Cerebellar cortex (tissue), 1 donor: ENCODE measurements around the gene PAPPA2.
"Not testable (repeated sequence)": the region's sequence is repeated elsewhere in the genome, so short reads cannot be mapped to it uniquely, and the experiment has no call there.

ENCODE experiments used
- DNase-seq: peaks from one replicate; pipeline ENCODE4 v3.0.0-alpha.2; 2015; ENCODE audit warnings: low spot score

PAPPA2 gene

DNA sequence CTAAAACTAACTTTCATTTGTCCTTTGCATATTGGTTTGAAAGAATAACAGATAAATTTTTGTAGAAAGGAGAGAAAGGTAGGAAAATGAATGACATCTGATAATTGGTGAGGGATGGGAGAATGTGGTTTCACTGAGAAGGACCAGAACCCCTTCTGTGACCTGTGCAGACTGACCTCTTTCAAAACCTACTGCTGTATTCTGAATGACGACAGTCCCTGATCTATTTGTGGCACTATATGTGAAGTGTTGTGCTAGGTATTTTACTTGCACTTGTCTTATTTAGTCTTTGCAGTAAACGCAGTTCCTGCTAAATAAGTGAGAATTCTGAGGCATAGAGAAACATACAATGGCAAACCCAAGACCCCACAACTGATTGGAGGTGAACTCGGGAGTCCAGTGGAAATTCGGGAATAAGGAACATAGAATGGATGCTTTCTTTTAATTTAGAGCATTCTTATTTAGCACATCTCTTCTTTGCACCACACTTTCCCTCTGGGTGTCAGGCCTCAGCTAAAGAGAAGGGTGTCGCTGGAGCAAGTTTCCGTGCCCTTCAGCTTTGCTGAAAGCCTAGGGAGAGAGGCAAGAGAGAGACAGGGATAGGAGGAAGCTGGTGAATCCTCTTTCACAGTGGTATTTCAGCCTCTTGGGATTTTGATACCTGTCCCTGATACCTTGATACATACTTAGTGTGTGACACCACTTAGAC lies 230.2 kb downstream of the PAPPA2 start:
- DNase-seq = no peak

DNA sequence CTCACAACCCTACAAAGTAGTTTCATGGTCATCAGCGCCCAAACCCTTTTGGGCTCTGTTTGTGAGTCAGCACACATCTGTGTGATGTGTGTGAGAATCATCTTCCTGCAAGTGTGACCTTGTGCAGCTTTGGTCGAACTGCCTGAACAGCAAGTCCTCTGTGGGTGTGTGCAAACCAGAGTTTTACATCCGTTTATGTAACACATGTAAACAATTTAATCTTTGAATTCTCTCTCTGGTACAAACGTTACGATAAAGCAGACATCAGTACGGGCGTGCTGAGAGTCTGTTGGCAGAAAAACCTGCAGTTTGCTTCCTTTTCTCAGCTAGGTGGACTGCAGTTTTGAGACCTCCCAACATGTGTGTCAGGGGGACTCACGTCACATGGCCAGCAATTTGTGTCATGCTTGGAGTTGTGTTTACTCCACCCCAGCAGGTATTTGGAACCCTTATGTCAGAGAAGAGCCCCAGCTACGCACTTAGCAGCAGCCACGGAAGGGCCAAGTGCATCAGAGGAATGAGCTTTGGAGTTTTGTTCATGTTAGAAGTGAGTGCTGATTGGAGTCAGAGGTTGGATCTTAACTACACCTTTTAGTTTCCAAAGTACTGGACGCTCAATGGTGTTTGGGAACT lies 230.8 kb downstream of the PAPPA2 start:
- DNase-seq = no peak

DNA sequence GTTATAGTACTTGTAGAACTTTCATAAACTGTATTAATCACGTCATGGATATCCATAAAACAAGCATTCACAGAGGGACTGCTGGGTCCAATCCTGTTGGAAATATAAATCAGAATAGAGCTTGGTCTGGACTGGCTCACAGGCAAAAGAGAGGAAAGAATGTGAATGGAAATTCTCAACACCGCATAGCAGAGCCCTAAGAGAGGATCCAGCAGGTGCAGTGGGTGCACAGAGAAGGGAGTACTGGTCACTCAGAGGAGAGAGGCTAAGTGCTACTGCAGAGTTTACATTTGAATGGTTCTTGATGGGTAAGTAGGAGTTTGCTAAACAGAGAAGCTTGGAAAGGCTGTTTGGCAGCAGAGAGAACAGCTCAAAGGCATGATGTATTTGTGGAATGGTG lies 231.7 kb downstream of the PAPPA2 start:
- no peak for DNase-seq

DNA sequence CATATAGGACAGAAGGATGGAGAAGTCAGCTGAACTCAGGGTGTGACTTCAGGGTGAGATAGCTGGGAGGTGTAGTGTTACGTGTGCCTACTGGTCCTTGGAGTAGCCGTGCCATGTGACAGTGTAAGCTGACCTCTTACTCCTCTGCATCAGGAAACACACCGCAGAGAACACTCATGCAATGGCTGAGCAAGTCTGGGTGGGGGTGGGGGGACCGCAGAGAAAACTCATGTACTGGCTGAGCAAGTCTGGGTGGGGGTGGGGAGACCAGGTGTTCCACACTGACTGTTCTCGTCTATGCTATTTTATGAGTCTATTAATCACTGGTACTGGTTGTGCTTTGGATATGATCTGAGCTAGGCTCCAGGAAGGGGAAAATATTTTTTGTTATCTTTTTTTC lies 233.1 kb downstream of the PAPPA2 start:
- DNase-seq = no peak

DNA sequence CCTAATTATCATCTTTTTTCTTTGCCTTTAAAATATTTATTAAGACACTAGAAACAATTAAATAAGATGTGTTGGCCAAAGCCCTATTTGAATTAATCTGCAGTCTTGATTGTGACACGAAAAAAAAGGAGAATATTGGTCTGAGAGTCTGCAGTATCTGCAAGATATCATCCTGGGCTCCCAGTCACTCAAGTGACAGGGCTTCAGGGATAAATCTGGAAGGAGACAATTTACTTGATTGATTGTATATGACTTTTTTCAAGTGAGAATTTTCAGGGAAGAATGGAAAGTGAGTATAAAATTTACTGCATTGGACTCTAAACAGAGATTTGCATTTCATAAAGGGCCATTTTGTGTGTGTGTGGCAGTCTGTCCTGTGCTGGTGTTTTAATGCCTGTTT lies 233.7 kb downstream of the PAPPA2 start:
- DNase-seq = no peak

DNA sequence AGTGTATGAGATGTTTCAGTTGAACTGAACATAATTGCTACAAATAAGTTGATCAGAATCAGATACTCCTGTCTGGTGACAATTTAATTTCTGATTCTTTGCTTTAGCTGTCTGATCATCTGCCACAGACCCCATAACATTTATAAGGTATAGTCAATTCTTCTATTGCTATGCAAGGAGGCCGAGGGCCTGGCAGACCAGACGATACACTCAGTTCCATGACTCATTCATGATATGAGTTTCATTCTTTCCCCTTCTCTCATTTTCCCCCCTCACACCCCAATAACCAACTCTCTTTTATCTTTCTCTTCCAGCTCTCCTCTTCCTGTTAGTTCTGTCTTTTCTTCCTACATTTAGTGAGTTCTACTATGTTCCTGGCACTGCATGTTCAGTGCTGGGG lies 236.8 kb downstream of the PAPPA2 start:
- DNase-seq = no peak

DNA sequence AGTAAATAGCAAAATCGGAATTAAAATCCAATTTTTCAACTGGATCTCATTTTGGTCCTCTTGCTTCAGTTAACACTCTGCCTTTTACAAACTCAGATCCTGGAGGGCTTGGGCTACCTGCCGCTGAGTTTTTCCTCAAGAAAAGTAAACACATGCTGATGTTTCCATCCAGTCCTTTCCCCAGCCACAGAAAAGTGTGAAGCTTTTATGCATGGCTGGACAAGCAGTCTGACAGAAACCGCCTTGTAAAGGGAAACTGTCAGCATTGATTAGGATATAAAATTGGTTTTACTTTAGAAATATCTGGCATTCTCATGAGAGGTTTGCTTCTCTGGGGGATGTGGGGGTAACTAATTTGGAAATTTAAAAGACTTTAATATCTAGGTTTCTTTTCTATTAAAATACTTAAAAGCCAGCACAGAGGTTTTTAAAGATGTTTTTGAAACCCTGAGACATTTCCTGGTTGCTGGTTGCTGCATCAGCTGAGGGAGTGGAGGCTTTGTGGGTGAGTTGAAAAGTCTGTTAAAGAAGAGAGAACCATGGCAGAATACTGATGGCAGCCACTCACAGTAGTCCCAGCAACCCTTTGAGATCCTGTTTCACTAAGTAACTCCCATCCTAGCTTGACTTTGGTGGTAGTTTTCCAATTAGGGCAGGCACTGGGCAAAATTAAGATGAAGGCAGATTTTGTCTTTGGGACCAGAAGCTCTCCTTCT lies 238.3 kb downstream of the PAPPA2 start:
- DNase-seq = no peak

DNA sequence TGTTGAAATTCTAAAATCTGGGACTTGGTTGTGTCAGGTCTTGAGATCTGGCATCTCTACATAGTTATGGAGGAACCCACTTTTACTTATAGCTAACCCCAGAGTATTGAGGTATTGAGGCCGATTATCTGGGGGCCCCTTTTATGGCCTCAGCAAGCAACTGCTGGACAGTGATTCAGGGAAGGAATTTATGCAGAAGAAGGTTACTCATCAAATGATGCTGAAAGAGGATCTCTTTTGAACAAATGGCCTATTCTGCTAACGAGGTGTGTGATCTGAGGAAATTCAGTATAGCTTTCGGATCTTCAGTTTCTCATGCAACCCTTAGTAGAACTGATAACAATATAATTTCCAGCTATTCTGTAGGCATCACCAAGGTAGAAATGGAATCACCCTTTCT lies 239.9 kb downstream of the PAPPA2 start:
- no peak for DNase-seq

DNA sequence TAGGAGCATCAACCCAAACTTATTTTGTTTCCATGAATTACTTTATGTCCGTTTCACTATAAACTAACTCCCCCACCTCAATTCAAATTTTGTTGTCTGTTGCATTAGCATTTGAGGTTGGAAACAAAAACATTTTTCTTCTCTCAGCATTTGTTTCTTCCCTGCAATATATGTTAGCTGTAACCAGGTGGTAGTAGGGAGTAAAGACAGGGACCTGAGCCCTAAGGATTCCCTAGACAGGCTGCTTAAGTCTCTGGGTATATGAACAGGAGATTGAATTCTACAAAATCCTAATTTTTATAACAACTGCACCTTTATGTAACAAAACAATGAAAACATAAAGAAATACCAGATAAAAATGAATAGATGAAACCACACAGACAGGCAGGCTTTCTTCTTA lies 242.6 kb downstream of the PAPPA2 start:
- no peak for DNase-seq

DNA sequence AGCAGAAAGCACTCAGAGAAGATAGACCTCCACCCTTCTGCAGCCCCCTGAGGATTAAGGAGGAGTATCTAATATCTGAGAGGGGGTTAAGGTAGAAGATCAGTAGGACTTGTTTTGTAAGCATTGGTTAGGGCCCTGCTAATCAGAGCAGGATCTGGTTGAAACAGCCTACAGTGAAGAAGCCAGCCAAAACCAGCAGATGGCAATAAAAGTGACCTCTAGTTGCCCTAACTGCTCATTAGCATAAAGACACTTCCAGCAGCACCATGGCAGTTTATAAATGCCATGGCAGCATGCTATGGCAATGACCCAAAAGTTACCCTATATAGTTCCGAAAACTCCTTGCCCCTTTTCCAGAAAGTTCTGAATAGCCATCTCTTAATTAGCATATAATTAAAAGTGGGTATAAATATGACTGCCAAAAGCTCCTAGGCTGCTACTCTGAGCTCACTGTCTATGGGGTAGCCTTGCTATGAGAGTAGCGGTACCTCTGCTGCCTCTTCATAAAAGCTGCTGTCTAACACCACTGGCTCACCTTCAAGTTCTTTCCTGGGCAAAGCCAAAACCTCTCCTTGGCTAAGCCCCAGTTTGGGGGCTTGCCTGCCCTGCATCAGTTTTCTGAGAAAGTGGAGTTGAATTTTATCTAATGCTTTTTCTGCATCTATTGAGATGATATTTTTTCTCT lies 254.2 kb downstream of the PAPPA2 start:
- peak; percentile 84 for DNase-seq

DNA sequence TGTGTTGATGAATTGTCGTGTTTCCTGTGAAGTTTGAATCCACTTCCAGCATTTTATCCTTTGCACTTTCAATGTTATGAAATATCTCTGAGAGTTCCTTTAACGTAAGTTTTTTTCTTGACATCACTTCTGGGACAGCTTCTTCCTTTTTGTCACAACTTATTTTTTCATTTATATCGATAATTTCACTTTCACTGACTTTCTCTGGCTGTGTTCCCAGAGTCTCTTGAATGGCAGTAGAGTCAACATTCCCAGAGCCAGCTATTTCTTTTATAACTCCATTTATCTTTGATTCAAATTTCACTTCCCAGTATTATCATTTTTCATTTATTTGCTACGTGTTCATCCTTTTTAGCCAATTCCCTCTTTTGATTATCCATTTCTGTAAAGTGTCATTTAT lies 256.5 kb downstream of the PAPPA2 start:
- DNase-seq = no peak

DNA sequence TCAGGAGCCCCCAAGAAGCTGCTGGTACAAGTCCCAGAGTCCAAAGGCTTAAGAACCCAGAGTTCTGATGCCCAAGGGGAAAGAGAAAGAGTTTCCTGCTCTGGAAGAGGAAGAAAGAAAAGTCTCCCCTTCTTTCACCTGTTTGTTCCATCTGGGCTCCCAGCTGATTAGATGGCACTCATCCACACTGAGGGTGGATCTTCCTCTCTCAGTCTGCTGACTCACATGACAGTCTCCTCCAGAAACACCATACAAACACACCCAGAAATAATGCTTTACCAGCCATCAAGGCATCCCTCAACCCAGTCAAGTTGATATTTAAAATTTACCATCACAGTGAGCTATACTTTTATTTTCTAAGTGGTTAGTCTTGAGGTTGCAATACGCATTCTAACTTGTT lies 257.9 kb downstream of the PAPPA2 start:
- peak; percentile 65 for DNase-seq

DNA sequence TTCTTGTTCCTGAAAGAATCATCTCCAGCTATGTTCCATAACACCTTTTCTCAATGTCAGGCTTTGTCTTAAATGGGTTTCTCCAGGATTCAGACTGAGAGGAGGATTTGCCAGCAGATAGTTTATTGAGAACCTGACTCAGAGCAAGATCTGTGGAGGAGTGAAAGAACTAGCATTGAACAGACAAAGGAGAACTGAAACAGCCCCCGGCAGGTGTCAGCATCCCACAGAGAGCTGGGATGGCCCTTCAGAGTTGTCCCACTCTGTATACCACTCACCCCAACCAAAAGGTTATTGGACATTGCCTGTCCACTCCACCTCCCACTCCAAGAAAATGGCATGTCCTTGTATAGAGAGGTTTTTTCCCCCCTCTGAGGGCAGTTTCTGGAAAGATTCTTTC lies 270.7 kb downstream of the PAPPA2 start:
- no peak for DNase-seq

DNA sequence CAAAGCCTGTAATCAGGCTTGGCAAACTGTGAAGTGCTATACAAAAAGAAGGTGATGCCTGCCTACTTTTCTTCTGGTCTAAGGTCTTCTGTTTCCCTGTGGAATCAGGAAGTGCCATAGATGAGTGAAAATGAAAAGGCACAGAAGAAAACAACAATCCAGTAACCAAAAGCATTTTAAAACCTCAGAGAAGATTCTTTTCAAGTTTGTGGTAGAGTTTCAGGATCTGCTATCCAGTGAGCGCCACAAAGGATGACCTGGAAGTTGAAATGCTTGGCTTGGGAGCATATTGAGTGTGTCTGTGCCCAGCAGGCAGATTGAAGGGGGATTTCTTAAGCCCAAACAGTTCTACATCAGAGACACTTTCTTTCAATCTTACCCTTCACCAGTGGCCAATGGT lies 272.2 kb downstream of the PAPPA2 start:
- DNase-seq = no peak

DNA sequence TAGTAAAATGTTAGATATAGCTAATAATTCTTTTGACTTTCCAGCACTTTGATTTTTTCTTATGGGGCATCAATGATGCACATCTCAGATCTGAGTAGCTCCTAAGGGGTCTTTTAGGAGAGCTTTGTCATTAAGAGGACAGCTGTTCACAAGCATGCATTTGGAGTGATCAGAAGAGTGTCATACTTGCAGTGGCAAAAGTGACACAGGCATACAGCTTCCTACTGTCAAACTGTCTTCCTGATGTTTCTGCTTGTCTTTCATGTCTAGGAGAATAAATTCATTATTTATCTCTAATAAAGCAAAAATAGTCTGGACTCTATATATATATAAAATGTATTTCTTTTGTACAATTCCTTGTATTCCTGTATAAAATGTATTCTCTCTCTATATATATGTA lies 273.0 kb downstream of the PAPPA2 start:
- DNase-seq = no peak

DNA sequence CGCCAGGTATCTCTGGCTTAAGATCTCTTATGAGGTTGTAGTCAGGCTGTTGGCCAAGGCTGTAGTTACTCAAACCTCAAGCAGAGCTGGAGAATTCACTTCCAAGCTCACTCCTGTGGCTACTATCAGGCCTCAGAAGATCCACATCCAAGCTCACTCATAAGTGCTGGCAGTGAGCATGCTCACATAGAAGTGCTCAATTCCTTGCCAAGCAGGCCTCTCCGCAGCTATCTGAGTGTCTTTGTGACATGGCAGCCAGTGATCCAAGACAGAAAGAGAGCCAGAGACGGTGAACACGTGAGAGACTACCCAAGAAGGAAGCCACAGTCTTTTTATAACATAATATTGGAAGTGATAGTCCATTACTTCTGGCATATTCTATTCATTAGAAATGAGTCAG lies 278.2 kb downstream of the PAPPA2 start:
- DNase-seq = no peak

DNA sequence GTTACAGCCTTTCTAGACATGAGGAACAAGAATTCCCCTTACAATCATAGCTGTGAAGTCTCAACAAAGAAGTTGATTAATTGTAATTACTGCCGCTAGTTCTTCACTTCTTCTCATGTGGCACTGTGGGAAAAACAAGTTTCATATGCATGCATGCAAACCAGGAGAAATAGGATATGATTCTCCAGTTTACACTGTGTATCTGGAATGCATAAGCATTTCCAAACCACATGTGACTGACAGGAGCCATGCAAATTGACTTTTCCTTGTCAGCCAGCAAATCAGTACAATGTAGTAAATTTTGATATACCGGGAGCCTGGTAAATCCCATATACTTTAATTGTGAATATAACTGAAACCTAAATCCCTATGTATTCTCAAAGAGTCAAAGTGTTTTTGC lies 279.3 kb downstream of the PAPPA2 start:
- DNase-seq = no peak

DNA sequence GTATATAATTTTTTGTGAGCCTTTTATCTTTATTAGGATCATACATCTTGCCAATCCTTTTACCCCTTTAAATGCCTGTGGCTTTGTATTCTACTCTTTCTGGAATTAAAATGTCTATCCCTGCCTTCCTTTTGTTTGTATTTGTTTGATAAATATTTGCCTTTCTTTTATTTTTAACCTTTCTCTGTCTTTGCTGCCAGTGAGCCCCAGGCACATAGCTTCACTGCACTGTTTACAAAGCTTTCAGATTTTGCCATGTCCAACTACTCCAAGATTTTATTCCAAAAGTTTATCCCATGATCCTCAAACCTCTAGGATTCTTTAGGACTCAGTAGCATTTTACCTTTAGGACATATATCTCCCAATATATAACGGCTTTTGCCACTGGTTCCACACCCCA lies 281.2 kb downstream of the PAPPA2 start:
- DNase-seq = no peak

DNA sequence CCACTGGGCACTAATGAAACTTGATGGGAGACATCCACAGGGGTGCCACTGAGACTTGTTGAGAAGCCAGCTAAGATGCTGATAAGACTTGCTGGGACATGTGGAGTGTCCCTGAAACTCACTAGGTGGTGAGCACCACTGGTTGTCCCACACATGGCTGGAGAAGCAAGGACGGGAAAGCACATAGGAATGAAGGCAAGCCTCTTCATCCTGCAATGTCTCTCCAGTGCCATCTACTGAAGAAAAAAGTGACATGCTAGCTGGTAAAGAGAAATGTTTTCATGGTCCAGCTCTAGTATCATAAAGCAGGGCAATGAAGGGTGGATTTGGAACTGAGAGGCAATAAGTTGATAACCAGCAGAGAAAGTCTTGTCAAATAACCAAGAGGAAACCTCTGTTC lies 283.0 kb downstream of the PAPPA2 start:
- no peak for DNase-seq

DNA sequence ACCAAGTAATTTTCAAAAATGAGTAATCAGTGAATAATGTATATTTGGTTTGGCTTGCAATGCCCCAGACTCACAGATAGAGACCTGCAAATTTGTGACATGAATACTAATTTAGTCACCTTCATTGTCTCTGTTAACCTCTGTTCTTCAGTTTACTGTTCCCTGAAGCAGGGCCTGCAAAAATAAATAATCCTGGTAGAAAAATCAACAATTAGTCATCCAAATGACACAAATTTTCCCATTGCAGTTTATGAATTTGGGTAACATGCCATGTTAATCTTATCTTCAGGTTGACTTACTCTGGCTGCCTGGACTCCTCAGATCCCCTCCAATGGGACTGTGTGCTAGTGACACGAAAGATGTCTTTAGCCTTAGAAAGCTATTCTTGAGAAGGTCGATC lies 289.5 kb downstream of the PAPPA2 start:
- DNase-seq = no peak

DNA sequence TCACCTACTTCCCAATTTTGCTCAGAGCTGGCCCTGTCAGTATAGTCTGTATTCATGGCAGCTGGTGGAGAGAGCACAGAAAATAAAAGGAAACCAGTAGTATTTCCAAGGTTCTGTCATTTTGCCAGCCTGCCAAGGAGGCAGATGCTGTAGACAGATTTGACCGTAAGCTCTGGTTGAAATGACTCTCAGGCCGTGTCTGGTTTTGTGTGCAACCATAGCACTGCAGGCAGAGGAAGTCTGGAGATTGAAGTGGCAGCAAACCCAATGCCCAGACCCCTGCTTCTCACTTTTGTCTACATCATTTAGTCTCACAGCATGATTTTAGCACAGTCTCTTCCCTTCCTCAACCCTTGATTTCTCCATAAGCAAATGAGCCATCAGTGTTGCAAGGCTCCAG lies 291.7 kb downstream of the PAPPA2 start:
- DNase-seq = peak; percentile 87

DNA sequence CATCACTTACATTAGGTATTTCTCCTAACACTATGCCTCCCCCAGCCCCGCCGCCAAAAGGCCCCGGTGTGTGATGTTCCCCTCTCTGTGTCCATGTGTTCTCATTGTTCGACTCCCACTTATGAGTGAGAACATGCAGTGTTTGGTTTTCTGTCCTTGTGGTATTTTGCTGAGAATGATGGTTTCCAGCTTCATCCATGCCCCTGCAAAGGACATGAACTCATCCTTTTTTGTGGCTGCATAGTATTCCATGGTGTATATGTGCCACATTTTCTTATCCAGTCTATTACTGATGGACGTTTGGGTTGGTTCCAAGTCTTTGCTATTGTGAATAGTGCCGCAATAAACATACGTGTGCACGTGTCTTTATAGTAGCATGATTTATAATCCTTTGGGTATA lies 293.8 kb downstream of the PAPPA2 start:
- not testable (repeated sequence) for DNase-seq

DNA sequence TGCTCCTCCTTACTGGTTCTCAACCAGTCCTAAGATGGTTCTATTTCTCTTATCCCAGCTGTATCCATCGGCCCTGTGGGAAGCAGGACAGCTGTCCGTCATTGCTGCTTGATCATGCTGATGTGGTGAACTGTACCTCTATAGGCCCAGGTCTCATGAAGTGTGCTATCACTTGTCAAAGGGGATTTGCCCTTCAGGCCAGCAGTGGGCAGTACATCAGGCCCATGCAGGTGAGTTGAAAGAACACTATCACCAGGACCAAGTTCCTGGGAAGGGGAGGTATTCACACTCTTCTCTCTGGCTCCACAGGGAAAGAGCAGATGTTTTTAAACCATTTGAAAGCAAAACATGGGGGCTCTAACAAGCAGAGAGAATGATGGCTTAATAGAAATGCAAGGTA lies 302.6 kb downstream of the PAPPA2 start:
- no peak for DNase-seq
